Loucy (cell line): ENCODE results near the gene TSPAN31.

Source experiments
- CTCF ChIP-seq: fragments of 200-600 bp; sonication (generic); conservative IDR thresholded peaks from 2 replicates; pipeline ENCODE4 v1.5.1; 2014; ENCODE audit warnings: mild to moderate bottlenecking, antibody characterized with exemption, low read length
- EZH2phosphoT487 ChIP-seq: fragments of 200-600 bp; IDR thresholded peaks from 2 replicates; pipeline ENCODE4 v1.6.1; 2018; ENCODE audit warnings: antibody characterized with exemption, mild to moderate bottlenecking, moderate library complexity, borderline replicate concordance

- TF ChIP-seq EZH2phosphoT487 (no peak), CTCF (no peak)
Measured at GRCh38 chr12:57712701-57713100, 32.1 kb upstream of the TSPAN31 start.
